HepG2 (cell line): Measurements from ENCODE around the gene CACHD1. TPM values are rescaled to one million over a fixed set of nuclear protein-coding genes. Genes with fewer than 3 reads are reported as not detected.

Experiments
- PITX1 ChIP-seq: sonication (generic); formaldehyde crosslinking; IDR thresholded peaks from 2 replicates; pipeline ENCODE4 v1.5.1; 2020; ENCODE audit warnings: mild to moderate bottlenecking, missing genetic modification reagents
- ZNF17 ChIP-seq: sonication (generic); formaldehyde crosslinking; IDR thresholded peaks from 2 replicates; pipeline ENCODE4 v1.5.0; 2020; ENCODE audit warnings: mild to moderate bottlenecking, missing genetic modification reagents
- ZNF382 ChIP-seq: sonication (generic); formaldehyde crosslinking; IDR thresholded peaks from 2 replicates; pipeline ENCODE4 v1.5.0; 2020; ENCODE audit warnings: missing genetic modification reagents, mild to moderate bottlenecking, borderline replicate concordance
- ZNF646 ChIP-seq: sonication (generic); formaldehyde crosslinking; IDR thresholded peaks from 2 replicates; pipeline ENCODE4 v1.9.0; 2021; ENCODE audit warnings: mild to moderate bottlenecking, missing genetic modification reagents
- ZSCAN5A ChIP-seq: sonication (generic); formaldehyde crosslinking; IDR thresholded peaks from 2 replicates; pipeline ENCODE4 v1.8.0; 2022; ENCODE audit warnings: mild to moderate bottlenecking, missing genetic modification reagents, borderline replicate concordance
- polyA plus RNA-seq, 8 experiments: library from polyadenylated mRNA; depleted of rRNA in 3 of 8; stranded (reverse) in 7 of 8; unstranded in 1 of 8; fragments of >200 nt; fragmentation: Illumina TruSeq in 4 of 8; extraction: Trizol in 4 of 8; gene quantifications; 2 replicates each; pipeline versions ENCODE4 v1.2.1 to v1.2.3, GENCODE V29; 2011 to 2016; ENCODE audit warnings: low read depth in 4 of 8, missing spikeins in 1 of 8, mixed read lengths in 1 of 8; ENCODE audit not compliant: insufficient read depth in 1 of 8
- total RNA-seq, 5 experiments: library from RNA; depleted of rRNA; stranded (reverse); fragments of >200 nt; fragmentation: Illumina TruSeq; extraction: Trizol; gene quantifications; 2 replicates each; pipeline ENCODE4 v1.2.3, GENCODE V29; 2016; ENCODE audit warnings: low read depth in 1 of 5

CACHD1 gene
- total and polyA plus RNA-seq, 2 of the 13 experiments (the other 11 are each of a cell fraction or from before 2014, with no cell fraction given) = 0.11 TPM; not detected in 1

GRCh38 chr1:64597113-64597512 is 127.2 kb downstream of the CACHD1 start (continued):
- TF ChIP-seq ZNF382 (CRISPR knock-in tag) (no peak), PITX1 (CRISPR knock-in tag) (no peak), ZSCAN5A (no peak), ZNF646 (CRISPR knock-in tag) (no peak), ZNF17 (CRISPR knock-in tag) (no peak)
